CD8-positive, alpha-beta memory T cell (primary cell): ENCODE results near the gene PRCC. TPM values are rescaled to one million over a fixed set of nuclear protein-coding genes. Genes with fewer than 3 reads are reported as not detected.

Experiments used
- CTCF ChIA-PET: fragments of 350-600 bp; sonication (Branson Sonifier 250); formaldehyde crosslinking; loops from one replicate; lab custom pipeline; 2021; ENCODE audit warnings: antibody characterized with exemption; lab: Charles Lee
- POLR2A ChIA-PET: fragments of 350-600 bp; sonication (Branson Sonifier 250); formaldehyde crosslinking; loops from one replicate; lab custom pipeline; 2021; ENCODE audit warnings: antibody characterized with exemption; lab: Charles Lee
- DNase-seq, 5 donors: peaks; one replicate each; pipeline versions ENCODE4 v3.0.0 to v3.0.0-alpha.2; 2020 to 2022; ENCODE audit warnings: mixed read lengths in 1 of 5
- H3K27ac ChIP-seq: one replicate; pipeline ENCODE4 v1.7.0; 2013; ENCODE audit warnings: low read depth, mild to moderate bottlenecking, low read length, moderate library complexity
- H3K27me3 ChIP-seq: 2 replicates; pipeline ENCODE4 v1.7.0; 2013; ENCODE audit warnings: low read length, mild to moderate bottlenecking; ENCODE audit not compliant: insufficient read depth, poor library complexity, severe bottlenecking
- H3K36me3 ChIP-seq: 2 replicates; pipeline ENCODE4 v1.7.0; 2013; ENCODE audit warnings: mild to moderate bottlenecking, low read length, moderate library complexity; ENCODE audit not compliant: insufficient read depth
- H3K4me1 ChIP-seq: 2 replicates; pipeline ENCODE4 v1.7.0; 2013; ENCODE audit warnings: mild to moderate bottlenecking, low read length, moderate library complexity; ENCODE audit not compliant: insufficient read depth
- H3K4me3 ChIP-seq: 2 replicates; pipeline ENCODE4 v1.7.0; 2013; ENCODE audit warnings: mild to moderate bottlenecking, low read length
- H3K9me3 ChIP-seq: 2 replicates; pipeline ENCODE4 v1.7.0; 2013; ENCODE audit warnings: mild to moderate bottlenecking, low read length
- H3K27ac Mint-ChIP-seq, 8 donors: one replicate each; pipeline ENCODE4 v1.8.0; 2020 to 2021; ENCODE audit warnings: mixed read lengths in 8 of 8, mild to moderate bottlenecking in 6 of 8, inconsistent platforms in 3 of 8, moderate library complexity in 3 of 8
- H3K27me3 Mint-ChIP-seq, 2 donors: one replicate each; pipeline ENCODE4 v1.8.0; 2020 to 2021; ENCODE audit warnings: mixed read lengths in 2 of 2, mild to moderate bottlenecking in 1 of 2, moderate library complexity in 1 of 2
- H3K36me3 Mint-ChIP-seq, 3 donors: one replicate each; pipeline ENCODE4 v1.8.0; 2020 to 2021; ENCODE audit warnings: mixed read lengths in 3 of 3, inconsistent platforms in 1 of 3, mild to moderate bottlenecking in 1 of 3
- H3K4me1 Mint-ChIP-seq, 3 donors: one replicate each; pipeline ENCODE4 v1.8.0; 2020 to 2021; ENCODE audit warnings: mixed read lengths in 3 of 3, inconsistent platforms in 1 of 3, mild to moderate bottlenecking in 1 of 3
- H3K4me3 Mint-ChIP-seq, 7 donors: one replicate each; pipeline ENCODE4 v1.8.0; 2020 to 2021; ENCODE audit warnings: mixed read lengths in 7 of 7, mild to moderate bottlenecking in 6 of 7, moderate library complexity in 4 of 7, inconsistent platforms in 2 of 7
- H3K9me3 Mint-ChIP-seq, 5 donors: one replicate each; pipeline ENCODE4 v1.8.0; 2020 to 2022; ENCODE audit warnings: mixed read lengths in 5 of 5, mild to moderate bottlenecking in 3 of 5, moderate library complexity in 2 of 5, inconsistent platforms in 1 of 5
- polyA plus RNA-seq: library from polyadenylated mRNA; unstranded; fragments of 300-500 nt; fragmentation: Illumina TruSeq; gene quantifications from one replicate; pipeline ENCODE4 v1.2.3, GENCODE V29; 2021
- total RNA-seq, 2 experiments: library from RNA; stranded (reverse); gene quantifications; one replicate each; pipeline ENCODE4 v1.2.3, GENCODE V29; 2021

PRCC gene
- total and polyA plus RNA-seq, 3 experiments from 2014 or later, result 45.9 to 111 (median 106) TPM

DNA sequence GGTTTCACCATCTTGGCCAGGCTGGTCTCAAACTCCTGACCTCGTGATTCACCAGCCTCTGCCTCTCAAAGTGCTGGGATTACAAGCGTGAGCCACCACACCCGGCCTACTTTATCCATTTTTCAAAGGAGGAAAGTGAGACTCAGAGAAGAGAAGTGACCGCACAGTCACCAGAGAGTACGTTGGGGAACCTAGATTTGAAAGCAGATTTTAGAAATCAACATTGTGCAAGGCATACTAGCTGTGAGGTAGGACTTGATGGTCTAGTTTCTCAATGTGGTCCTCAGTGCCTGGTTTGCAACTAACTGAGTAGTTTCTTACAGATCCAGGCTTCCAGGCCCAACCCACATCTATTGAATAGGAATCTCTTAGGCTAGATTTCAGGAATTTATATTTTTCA is 1.7 kb upstream of the PRCC start:
- Histone ChIP-seq H3K4me3 (no peak overlapping the region), H3K27me3 (no peaks in the 10 kb centered on the region), H3K9me3 (no peaks in the 10 kb centered on the region), H3K27ac (peak overlapping the region; percentile 10), H3K4me1 (peaks cover 32% of the 10 kb centered on the region), H3K36me3 (peaks cover 4% of the 10 kb centered on the region)
- DNase-seq, result no peak
- POLR2A ChIA-PET, result interaction anchor here (2.3 to 3.3 kb wide), 3 partner anchors 14 to 38 kb away, joined by 16 to 42 read pairs (median 28); partner anchors contain the start of genes HDGF, ISG20L2, METTL25B and MRPL24
- H3K36me3 Mint-ChIP-seq, result peaks cover 0 to 16% (median 0%) of the 10 kb centered on the region in 3 donors
- H3K4me1 Mint-ChIP-seq, result peaks cover 19 to 31% (median 25%) of the 10 kb centered on the region in 3 donors
- no peak overlapping the region for H3K4me3 Mint-ChIP-seq
- H3K27me3 Mint-ChIP-seq, result no peaks in the 10 kb centered on the region
- CTCF ChIA-PET, result interaction anchor here (1.3 to 10.4 kb wide), 4 partner anchors 14 to 60 kb away, joined by 3 to 92 read pairs (median 12); partner anchors contain the start of genes CRABP2, HDGF, ISG20L2 and METTL25B
- H3K9me3 Mint-ChIP-seq, result no peaks in the 10 kb centered on the region
- H3K27ac Mint-ChIP-seq, result peak overlapping the region in 1 of 8 donors; percentile 96

- Mint-ChIP-seq H3K27ac (peak overlapping the region in 1 of 8 donors; percentile 96), H3K27me3 (peaks cover 0 to 1% of the 10 kb centered on the region in 2 donors)
Measured at GRCh38 chr1:156766298-156767100, 836 bp upstream of the PRCC start.

GRCh38 chr1:156767879-156768604 is 707 bp downstream of the PRCC start:
- peak in 3 of 5 donors; percentile 31 to 65 (median 31) for DNase-seq
- Mint-ChIP-seq H3K4me1 (peaks cover 35 to 53% (median 45%) of the 10 kb centered on the region in 3 donors), H3K27me3 (peaks cover 0 to 1% of the 10 kb centered on the region in 2 donors), H3K4me3 (no peak overlapping the region), H3K36me3 (peaks cover 4 to 35% (median 4%) of the 10 kb centered on the region in 3 donors), H3K9me3 (no peaks in the 10 kb centered on the region), H3K27ac (peak overlapping the region in 1 of 8 donors; percentile 85)
- H3K27me3 ChIP-seq, result no peaks in the 10 kb centered on the region
- ChIA-PET POLR2A (interaction anchor here (0.7 to 3.3 kb wide), 5 partner anchors 16 to 160 kb away, joined by 3 to 42 read pairs (median 16); partner anchors contain the start of genes HDGF, ISG20L2, METTL25B and MRPL24), CTCF (interaction anchor here (0.7 to 10.4 kb wide), 8 partner anchors 12 to 92 kb away, joined by 3 to 92 read pairs (median 6); partner anchors contain the start of genes HDGF, ISG20L2, METTL25B and MRPL24)
- H3K4me3 ChIP-seq, result peak overlapping the region; percentile 85
- peaks cover 49% of the 10 kb centered on the region for H3K4me1 ChIP-seq
- H3K9me3 ChIP-seq, result no peaks in the 10 kb centered on the region
- peaks cover 12% of the 10 kb centered on the region for H3K36me3 ChIP-seq
- H3K27ac ChIP-seq, result peak overlapping the region; percentile 97

More at GRCh38 chr1:156766298-156767100, 836 bp upstream of the PRCC start:
- CTCF ChIA-PET, result interaction anchor here (1.3 to 10.4 kb wide), 6 partner anchors 10 to 77 kb away, joined by 3 to 92 read pairs (median 8); partner anchors contain the start of genes CRABP2, HDGF, ISG20L2 and METTL25B
- no peak overlapping the region for H3K4me3 Mint-ChIP-seq
- H3K36me3 ChIP-seq, result peaks cover 12% of the 10 kb centered on the region
- POLR2A ChIA-PET, result interaction anchor here (2.3 to 3.3 kb wide), 3 partner anchors 15 to 39 kb away, joined by 16 to 42 read pairs (median 28); partner anchors contain the start of genes HDGF, ISG20L2, METTL25B and MRPL24
- no peaks in the 10 kb centered on the region for H3K9me3 Mint-ChIP-seq
- peaks cover 40% of the 10 kb centered on the region for H3K4me1 ChIP-seq
- H3K4me1 Mint-ChIP-seq, result peaks cover 26 to 39% (median 33%) of the 10 kb centered on the region in 3 donors
- no peaks in the 10 kb centered on the region for H3K9me3 ChIP-seq
- H3K36me3 Mint-ChIP-seq, result peaks cover 4 to 24% (median 4%) of the 10 kb centered on the region in 3 donors
- DNase-seq, result no peak
- peak overlapping the region; percentile 97 for H3K27ac ChIP-seq
- peak overlapping the region; percentile 85 for H3K4me3 ChIP-seq
- no peaks in the 10 kb centered on the region for H3K27me3 ChIP-seq

DNA sequence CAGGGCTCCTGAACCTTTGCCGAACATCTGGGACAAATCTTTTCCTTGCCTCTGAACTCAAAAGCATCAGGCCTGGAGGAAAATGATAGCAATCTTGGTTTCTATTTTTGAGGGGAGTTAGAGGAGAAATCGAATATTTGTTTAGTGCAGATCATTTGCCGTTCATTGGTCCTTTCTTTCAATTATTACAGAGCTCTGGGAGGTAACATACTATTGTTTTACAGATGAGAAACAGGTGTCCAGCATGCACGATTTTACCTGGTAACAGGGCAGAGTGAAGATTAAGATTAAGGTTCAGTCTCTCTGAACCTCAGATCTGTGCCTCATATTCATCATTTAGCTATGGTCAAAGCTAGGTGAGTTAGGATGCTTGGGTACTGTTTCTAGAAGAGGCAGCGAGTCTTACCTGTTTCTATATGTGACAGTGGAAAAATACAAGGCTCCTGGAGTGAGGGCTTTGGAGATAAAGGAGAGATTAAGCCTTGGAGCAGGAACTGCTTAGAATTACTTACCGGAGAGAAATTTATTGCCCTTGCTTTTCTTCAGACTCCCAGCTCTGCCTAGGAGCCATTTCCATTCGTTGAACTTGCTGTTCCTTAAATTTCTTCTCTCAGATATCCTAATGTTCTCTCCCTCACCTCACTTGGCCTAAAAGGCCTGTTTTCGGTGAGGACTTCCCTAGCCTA is 1.4 kb downstream of the PRCC start:
- Mint-ChIP-seq H3K36me3 (peaks cover 4 to 41% (median 4%) of the 10 kb centered on the region in 3 donors), H3K4me1 (peaks cover 41 to 61% (median 52%) of the 10 kb centered on the region in 3 donors), H3K4me3 (no peak overlapping the region), H3K27me3 (peaks cover 0 to 1% of the 10 kb centered on the region in 2 donors), H3K9me3 (no peaks in the 10 kb centered on the region), H3K27ac (peak overlapping the region in 1 of 8 donors; percentile 85)
- peaks cover 12% of the 10 kb centered on the region for H3K36me3 ChIP-seq
- DNase-seq, result no peak
- no peaks in the 10 kb centered on the region for H3K27me3 ChIP-seq
- POLR2A ChIA-PET, result interaction anchor here (0.6 to 1.0 kb wide), 2 partner anchors 17 to 40 kb away, joined by 3 to 6 read pairs; partner anchors contain the start of genes HDGF, ISG20L2 and METTL25B
- H3K9me3 ChIP-seq, result no peaks in the 10 kb centered on the region
- CTCF ChIA-PET, result interaction anchor here (0.7 to 10.4 kb wide), 5 partner anchors 28 to 91 kb away, joined by 3 to 92 read pairs (median 3); partner anchors contain the start of genes ISG20L2, METTL25B and MRPL24
- H3K4me1 ChIP-seq, result peaks cover 51% of the 10 kb centered on the region
- H3K4me3 ChIP-seq, result peak overlapping the region; percentile 85
- H3K27ac ChIP-seq, result peak overlapping the region; percentile 97

DNA sequence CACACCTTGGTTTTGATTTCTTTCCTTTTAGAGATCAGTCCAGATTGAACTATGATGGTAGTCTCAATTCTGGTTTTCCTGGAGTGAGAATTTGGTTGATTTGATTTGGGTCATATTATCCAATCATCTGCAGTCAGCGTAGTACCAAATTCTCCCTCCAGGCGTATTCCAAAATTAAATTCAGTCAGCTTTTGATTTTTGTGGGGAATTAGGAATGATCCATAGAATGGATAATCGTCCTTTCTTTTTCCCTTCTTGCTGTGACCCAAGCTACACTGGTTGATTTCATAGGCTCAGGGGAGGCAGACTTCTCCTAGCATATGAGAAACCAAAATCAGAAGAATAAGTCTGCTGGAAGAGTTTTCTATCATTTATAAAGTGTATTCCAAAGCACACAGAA is 4.9 kb downstream of the PRCC start:
- Histone ChIP-seq H3K9me3 (no peaks in the 10 kb centered on the region), H3K27me3 (no peaks in the 10 kb centered on the region), H3K4me3 (no peak overlapping the region), H3K36me3 (peaks cover 12% of the 10 kb centered on the region), H3K4me1 (peaks cover 47% of the 10 kb centered on the region), H3K27ac (no peak overlapping the region)
- CTCF ChIA-PET, result interaction anchor here (2.6 to 10.4 kb wide), 2 partner anchors 45 to 88 kb away, joined by 7 to 92 read pairs; partner anchors contain the start of genes ISG20L2, METTL25B and NTRK1
- no peak for DNase-seq
- H3K4me3 Mint-ChIP-seq, result peak overlapping the region in 1 of 7 donors; percentile 64
- H3K9me3 Mint-ChIP-seq, result no peaks in the 10 kb centered on the region
- peaks cover 0 to 1% of the 10 kb centered on the region in 2 donors for H3K27me3 Mint-ChIP-seq
- POLR2A ChIA-PET, result no interaction called here
- H3K27ac Mint-ChIP-seq, result peak overlapping the region in 1 of 8 donors; percentile 68
- peaks cover 57 to 76% (median 71%) of the 10 kb centered on the region in 3 donors for H3K4me1 Mint-ChIP-seq
- H3K36me3 Mint-ChIP-seq, result peaks cover 4 to 52% (median 7%) of the 10 kb centered on the region in 3 donors

GRCh38 chr1:156772728-156773497 is 5.6 kb downstream of the PRCC start:
- Mint-ChIP-seq H3K27ac (peak overlapping the region in 5 of 8 donors; percentile 46 to 72 (median 68)), H3K9me3 (no peaks in the 10 kb centered on the region), H3K4me3 (peak overlapping the region in 1 of 7 donors; percentile 32), H3K4me1 (peaks cover 62 to 83% (median 78%) of the 10 kb centered on the region in 3 donors), H3K36me3 (peaks cover 4 to 56% (median 7%) of the 10 kb centered on the region in 3 donors), H3K27me3 (peaks cover 0 to 1% of the 10 kb centered on the region in 2 donors)
- ChIA-PET CTCF (interaction anchor here (0.9 to 10.4 kb wide), 3 partner anchors 13 to 87 kb away, joined by 3 to 92 read pairs (median 7); partner anchors contain the start of genes ISG20L2, METTL25B and NTRK1), POLR2A (no interaction called here)
- no peaks in the 10 kb centered on the region for H3K9me3 ChIP-seq
- DNase-seq, result no peak
- no peaks in the 10 kb centered on the region for H3K27me3 ChIP-seq
- H3K27ac ChIP-seq, result no peak overlapping the region
- H3K4me3 ChIP-seq, result no peak overlapping the region
- H3K4me1 ChIP-seq, result peaks cover 54% of the 10 kb centered on the region
- peaks cover 12% of the 10 kb centered on the region for H3K36me3 ChIP-seq
